Measurements from ENCODE around the gene EML4.
"Not testable (repeated sequence)": the region's sequence is repeated elsewhere in the genome, so short reads cannot be mapped to it uniquely, and the experiment has no call there.

EML4 gene

DNA sequence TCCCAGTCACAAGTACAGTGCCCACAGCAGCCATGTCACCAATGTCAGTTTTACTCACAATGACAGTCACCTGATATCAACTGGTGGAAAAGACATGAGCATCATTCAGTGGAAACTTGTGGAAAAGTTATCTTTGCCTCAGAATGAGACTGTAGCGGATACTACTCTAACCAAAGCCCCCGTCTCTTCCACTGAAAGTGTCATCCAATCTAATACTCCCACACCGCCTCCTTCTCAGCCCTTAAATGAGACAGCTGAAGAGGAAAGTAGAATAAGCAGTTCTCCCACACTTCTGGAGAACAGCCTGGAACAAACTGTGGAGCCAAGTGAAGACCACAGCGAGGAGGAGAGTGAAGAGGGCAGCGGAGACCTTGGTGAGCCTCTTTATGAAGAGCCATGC lies 160.6 kb downstream of the EML4 start:
- TF ChIP-seq CTCF (conservative IDR thresholded peaks at IDR 0.05) = no peak
- no peak for TF ChIP-seq ZFX (IDR thresholded peaks at IDR 0.05)
- no peak overlapping the region for H3K27ac ChIP-seq

DNA sequence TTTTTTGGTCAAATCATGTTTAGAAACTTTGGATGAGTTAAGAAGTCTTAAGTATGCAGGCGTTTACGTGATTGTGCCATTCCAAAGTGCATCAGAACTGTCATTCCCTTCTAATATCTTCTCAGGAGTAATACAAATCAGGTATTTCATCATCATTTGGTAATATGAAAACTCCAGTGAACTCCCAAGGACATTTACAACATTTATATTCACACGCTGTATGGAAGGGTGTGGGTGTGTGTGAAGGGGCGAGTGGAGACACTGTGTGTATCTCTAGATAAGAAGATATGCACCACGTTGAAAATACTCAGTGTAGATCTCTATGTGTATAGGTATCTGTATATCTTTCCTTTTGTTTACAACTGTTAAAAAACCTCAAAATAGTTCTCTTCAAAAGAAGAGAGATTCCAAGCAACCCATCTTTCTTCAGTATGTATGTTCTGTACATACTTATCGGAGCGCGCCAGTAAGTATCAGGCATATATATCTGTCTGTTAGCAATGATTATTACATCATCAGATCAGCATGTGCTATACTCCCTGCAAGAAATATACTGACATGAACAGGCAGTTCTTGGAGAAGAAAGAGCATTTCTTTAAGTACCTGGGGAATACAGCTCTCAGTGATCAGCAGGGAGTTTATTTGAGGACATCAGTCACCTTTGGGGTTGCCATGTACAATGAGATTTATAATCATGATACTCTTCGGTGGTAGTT lies 162.6 kb downstream of the EML4 start:
- no peak overlapping the region for H3K27ac ChIP-seq
- TF ChIP-seq CTCF (conservative IDR thresholded peaks at IDR 0.05) = no peak

DNA sequence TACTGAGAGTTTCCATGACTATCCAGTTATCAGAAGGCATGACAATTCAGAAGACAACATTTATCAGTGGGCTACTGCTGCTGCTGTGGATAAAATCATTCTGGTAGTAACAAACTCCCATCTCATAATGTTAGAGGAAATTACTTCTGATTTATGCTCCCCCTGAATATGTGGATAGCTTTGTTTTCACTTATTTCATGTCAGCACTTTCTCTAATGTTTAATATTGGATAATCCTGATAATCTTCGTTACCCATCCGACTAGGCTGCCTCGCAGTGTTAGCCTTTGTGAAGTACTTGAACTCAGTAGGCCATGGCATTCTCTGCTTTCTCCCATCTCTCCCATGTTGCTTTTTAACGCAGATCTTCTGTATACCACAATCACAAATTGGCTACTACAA lies 163.4 kb downstream of the EML4 start:
- no peak overlapping the region for H3K27ac ChIP-seq

GRCh38 chr2:42333579-42333978 lies 164.4 kb downstream of the EML4 start:
- H3K27ac ChIP-seq = no peak overlapping the region
- TF ChIP-seq CTCF (conservative IDR thresholded peaks at IDR 0.05) = no peak
- no peak for TF ChIP-seq ZFX (IDR thresholded peaks at IDR 0.05)

More for the DNA sequence above, 163.4 kb downstream of the EML4 start:
- TF ChIP-seq ZFX (IDR thresholded peaks at IDR 0.05) = no peak
- no peak for TF ChIP-seq CTCF (conservative IDR thresholded peaks at IDR 0.05)

GRCh38 chr2:42334220-42334619 lies 165.1 kb downstream of the EML4 start:
- TF ChIP-seq CTCF (conservative IDR thresholded peaks at IDR 0.05) (no peak), ZFX (IDR thresholded peaks at IDR 0.05) (no peak)
- H3K27ac ChIP-seq = no peak overlapping the region

DNA sequence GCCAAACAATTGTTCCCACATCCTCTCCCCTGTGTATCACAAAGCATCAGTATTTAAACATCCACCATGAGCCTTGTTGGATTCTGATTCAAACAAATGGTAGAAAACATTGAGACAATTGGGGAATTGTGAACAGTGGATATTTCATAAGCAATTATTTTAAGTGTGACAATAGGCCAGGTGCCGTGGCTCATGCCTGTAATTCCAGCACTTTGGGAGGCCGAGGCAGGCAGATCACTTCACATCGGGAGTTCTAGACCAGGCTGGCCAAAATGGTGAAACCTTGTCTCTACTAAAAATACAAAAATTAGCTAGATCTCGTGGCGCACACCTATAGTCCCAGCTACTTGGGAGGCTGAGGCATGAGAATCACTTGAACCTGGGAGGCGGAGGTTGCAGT lies 165.7 kb downstream of the EML4 start:
- H3K27ac ChIP-seq = not testable (repeated sequence)

- TF ChIP-seq ZFX (IDR thresholded peaks at IDR 0.05) (no peak), CTCF (conservative IDR thresholded peaks at IDR 0.05) (no peak)
- H3K27ac ChIP-seq = no peak overlapping the region
Observed at GRCh38 chr2:42335514-42336104, 166.5 kb downstream of the EML4 start.
